ENCODE measurements around the gene ITPRID1. TPM values are rescaled to one million over a fixed set of nuclear protein-coding genes. Genes with fewer than 3 reads are reported as not detected.

Gene ITPRID1
- total RNA-seq, 1 experiment from 2014 or later: not detected

DNA sequence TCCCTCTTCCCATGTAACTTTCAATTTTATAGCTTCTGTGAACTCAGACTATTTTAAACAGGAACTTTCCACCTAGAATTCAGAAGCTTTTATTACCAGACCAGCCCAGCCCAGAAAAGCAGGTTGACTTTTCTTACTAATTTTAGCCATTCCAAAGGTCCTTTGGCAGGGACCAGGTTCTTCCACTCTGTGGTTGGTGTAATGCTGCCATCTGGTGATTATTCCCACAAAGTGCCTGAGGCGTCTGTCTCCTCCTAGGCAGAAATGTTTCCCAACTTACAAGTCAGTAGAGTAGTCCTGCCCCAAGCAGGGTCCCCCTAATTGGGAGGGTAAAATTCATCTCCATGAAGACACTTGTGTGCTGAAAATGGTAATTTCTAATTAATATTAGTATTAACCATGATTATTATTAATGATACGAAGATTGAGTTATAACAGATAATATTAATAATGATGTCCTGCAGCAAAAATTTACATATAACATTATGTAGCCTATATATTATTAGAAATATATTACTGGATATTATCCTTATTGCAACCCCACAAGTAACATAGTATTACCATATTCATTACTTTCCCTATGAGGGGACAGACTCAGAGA, 120.1 kb downstream of the ITPRID1 start:
- DNase-seq (ENCODE audit: low spot score): peak; percentile 75

DNA sequence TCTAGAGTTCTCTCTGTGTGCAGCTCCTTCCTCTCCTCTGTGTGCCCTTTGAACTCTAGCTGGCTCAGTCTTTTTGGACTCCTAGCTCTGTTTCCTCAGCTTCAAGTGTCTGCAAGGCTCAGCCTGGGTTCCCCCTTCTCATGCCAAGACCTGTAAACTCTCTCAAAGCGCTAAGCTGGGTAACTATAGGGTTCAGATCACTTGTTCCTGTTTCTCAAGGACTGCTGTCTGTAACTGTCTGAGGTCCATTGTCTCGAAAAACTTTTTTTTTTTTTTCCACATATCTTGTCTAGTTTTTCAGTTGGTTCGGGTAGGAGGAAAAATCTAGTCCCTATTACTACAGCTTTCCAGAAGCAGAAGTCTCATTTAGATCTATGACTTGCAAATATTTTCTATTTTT, 126.5 kb downstream of the ITPRID1 start:
- DNase-seq (ENCODE audit: low spot score): no peak

DNA sequence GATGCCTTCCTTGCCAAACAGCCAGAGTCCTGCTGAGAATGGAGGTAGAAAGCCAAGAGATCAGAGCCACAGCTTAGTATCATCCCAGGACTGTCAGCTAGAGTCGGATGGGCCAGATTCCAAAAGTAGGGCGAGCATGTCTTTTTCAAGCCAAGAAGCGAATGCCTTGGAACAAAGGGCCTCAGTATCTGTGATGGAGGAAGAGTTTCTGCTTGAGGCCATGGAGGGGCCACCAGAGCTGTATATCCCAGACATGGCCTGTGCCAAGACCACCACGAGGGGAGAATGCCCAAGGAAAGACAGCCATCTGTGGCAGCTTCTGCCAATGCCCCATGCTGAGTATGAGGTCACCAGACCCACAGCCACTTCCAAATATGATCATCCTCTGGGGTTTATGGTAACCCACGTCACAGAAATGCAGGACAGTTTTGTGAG, 128.8 kb downstream of the ITPRID1 start:
- DNase-seq (ENCODE audit: low spot score): no peak

DNA sequence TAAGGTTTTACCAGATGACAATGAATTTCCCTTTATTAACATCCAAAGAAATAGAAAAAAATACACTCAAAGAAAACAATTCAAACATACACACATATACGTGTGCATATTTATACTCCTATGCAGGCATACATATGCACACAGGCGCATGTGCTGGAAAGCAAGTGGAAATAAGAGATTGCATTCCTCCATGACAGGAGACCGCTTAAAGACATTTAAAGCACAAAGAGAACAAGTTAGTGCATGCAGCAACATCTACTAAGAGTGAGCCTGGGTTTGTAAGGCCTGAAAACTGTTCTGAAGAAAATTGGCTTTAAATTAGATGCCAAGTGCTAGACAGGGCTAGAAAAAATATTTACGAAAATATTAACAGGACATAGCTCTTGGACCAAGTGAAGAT, 133.1 kb downstream of the ITPRID1 start:
- no peak for DNase-seq (ENCODE audit: low spot score)

DNA sequence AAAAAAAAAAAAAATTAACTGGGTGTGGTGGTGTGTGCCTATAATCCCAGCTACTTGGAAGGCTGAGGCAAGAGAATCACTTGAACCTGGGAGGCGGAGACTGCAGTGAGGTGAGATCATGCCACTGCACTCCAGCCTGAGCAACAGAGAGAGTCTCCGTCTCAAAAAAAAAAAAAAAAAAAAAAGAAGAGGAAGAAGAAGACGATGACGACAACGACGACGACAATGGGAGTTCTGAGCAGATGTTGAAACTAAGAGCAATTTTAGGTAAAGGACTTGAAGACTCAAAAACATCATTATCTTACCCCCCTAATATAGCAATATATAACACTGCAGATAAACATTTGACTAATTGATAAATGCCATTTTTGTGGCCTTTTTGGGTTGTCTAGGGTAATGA, 133.6 kb downstream of the ITPRID1 start:
- no peak for DNase-seq (ENCODE audit: low spot score)

DNA sequence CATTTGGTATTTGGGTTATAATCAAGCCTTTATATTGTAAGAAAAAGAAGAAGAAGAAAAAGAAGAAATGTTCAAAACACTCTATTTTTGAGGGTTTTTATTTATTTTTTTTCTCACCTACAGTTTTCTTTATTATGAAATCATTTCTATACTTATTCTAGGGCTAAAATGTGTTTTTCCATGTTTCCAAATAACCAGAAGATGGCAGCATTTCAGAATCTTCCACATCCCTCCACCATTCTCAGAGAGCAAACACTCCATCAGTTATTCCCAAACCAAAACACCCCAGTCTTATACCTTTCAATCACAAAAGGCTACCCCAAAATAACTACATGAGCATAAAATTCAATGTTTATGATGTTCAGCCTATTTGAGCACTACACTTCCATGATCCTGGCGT, 134.4 kb downstream of the ITPRID1 start:
- no peak for DNase-seq (ENCODE audit: low spot score)

DNA sequence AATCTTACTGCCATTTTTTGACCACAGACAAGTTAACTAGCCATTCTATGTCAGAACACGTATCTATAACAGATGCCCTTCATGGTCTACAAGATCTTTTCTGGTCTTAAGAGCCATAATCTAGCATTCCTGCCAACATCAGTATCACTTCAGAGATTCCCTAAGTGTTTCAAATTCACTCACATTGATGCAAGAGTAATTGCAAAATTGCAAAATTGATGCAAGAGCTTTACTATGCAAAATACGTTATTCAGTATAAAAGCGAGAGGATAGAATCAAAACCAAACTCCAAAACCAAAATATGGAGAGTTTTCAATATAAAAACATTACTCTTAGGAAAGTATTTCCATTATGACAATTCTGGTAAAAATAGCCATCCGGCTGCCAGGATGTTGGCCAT, 135.0 kb downstream of the ITPRID1 start:
- DNase-seq (ENCODE audit: low spot score): no peak

DNA sequence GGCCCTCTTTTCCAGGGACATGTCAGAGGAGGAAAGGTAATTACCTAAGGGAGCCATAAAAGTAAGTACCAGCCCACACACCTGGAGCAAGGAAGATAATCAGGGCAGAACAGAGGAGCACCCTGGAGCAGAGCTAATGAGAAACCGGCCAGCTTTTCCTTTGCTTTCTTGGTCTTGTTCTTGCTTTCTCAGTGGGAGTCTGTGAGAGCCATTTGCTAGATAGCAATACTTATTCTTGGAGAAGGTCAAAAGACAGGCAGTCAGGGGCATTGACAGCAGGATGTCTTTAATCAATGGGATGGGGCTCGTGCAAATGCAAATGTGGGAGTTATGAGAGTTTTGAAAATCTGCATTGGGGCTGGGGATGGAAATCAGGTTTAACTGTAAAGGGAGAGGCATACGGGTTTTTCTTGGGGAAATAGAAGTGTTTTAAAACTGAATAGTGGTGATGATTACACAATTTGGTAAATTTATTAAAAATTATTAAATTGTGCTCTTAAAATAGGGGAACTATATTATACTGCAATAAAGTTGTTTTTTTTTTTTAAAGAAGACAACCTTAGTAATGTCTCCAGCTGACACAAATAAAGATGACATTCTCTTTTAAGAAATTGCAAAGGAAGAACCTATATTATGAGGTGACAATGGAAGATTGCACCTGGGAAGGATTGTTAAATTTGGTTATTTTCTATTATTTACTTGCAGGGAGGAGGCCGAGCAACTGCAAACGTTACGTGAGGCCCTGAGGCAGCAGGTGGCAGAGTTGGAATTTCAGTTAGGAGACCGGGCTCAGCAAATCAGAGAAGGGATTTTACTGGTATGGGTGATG, 137.6 kb downstream of the ITPRID1 start:
- DNase-seq (ENCODE audit: low spot score): no peak

DNA sequence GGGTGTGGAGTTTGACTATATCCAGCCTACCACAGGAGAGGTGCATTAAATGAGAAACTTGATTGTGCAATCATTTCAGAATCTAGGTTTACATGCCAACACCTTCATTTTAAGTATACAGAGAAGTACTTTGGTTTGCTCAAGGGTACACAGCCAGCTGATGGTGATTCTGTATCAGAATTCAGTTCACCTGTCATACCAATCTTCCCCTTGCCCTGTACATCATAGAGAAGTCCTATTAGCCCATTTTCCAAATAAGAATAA, 138.1 kb downstream of the ITPRID1 start:
- DNase-seq (ENCODE audit: low spot score): no peak

DNA sequence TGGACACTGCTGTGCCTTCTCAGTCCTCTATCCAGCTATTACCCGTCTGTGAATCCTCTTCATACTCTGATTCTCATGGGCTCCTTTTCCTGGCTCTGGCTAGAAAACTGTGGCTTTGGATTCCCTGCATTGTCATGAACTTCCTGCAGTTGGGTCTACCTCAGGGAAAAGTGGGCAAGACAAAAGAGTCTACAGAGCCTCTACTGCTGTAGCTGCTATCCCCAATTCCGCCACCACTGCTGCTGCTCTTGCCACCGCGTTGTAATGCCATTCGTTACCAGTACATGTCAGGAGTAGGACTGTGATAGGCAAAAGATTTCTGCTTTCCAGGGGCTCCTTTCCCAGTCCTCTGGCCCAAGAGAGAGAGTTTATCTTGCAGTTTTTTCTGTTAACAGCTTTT, 149.2 kb downstream of the ITPRID1 start:
- DNase-seq (ENCODE audit: low spot score): no peak

DNA sequence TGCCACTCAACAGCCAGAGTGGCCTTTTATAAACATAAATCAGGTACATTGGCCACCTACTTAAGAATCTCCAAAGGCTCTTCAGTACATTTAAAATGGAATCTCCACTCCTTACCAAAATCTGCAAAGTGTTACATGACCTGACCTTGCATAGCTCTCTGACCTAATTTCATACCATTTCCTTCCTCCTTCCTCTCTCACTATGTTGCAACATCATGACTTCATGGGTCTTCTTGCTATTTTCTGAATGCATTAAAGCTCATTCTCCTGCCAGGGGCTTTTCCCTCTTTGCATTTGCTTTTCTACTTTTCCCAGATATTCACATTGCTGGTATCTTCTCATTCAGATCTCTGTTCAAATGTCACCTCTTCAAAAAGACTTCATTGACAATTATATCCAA, 151.0 kb downstream of the ITPRID1 start:
- DNase-seq (ENCODE audit: low spot score): no peak

DNA sequence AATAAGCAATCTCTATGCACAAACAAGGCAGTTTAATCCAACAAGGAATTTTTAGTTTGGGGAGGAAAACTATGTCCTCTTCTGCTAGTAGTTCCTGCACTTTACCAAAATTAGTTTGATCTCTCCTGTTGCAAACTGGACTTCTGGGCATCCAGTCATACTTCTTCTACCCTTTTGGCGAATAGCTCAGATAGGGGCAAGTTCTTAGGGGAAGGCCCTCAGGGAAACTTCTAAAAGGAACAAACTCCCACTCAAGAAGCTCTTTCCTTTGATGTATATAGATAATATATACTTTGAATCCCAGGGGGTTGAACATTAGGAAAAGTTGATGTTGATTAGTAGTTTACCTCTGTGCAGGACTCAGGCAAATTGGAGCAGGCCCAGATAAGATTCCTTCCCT, 151.7 kb downstream of the ITPRID1 start:
- no peak for DNase-seq (ENCODE audit: low spot score)

DNA sequence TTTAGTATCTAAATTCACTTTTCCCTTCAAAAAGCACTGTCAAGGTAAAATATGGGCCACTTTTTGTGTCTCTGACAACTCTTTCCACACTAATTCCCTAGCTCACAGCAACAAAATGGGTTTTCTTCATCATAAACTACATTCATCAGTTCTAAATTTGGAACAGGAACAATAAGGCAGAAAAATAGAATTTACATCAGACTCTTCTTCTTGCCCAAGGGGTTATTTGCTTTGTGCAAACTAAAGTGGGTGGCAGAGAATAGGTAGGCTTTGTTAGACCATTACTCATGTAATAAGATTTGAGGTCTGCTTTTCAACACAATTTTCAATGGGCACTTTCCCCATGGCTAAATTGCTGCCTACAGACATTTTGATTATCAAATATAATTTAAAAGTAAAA, 155.6 kb downstream of the ITPRID1 start:
- DNase-seq (ENCODE audit: low spot score): no peak

DNA sequence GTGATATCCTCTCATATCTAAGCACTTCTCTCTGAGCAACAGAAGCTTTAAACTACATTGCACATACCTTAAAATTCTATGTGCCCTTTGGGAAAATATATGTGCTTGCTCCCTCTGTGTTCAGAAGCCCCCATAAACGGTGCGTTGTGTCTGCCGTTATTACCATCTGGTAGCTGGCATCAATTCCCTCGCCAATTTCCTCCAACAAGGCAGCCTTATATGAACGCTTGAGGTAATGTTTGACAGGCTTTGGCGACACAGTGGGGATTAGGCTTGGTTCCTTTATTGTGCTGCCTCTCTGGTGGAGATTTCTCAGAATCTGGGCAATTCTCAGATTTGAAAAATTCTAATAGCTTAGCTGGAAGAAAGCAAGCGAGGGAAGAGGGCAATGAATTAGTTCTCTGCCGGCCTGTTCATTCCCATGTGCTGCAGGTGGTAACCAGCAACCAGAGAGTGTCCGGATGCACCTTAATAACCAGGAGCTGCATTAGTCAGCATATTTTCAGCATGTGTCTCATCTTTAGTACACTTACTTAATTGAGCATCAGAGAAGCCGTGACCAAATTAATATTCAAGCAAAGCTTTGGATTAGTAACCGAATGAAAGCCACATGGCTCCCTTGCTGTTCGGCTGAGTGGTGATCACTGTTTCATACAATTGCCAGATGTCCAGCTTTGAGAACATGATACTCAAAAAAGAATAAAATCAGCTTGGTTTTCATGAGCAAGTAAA, 165.8 kb downstream of the ITPRID1 start:
- no peak for DNase-seq (ENCODE audit: low spot score)

DNA sequence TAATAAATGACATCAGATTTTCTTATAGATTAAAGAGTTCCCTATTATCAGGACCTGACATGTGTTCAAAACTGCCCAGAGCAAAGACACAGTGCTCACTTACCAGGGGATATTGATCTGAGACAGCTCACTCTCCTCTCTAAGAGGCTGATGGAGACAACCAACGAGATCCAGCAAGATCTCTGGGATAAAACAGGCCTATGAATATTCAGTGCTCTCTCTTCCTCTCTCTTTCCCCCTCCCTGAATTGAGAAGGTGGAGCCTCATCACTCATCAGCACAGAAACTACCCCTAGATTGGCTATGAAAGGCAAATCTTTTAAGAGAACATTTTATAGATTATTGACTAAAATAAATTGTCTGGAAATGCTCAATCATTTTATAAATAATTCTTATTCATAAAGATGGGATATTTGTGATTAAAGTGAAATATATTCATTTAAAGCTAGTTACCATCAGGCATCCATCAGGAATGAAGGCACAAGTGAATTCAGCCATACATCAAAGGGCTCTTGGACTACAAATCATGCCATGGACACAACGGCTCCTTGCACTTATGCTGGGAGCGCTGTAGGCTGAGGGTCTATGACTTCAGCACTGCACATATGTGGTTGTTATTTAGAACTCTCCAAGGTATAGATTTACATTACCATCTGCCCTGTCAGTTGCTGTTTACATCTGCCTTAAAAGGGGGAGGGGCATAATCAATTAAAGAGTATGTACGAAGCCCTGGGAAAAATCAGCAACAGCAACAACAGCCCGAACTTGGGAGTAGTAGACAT, 169.7 kb downstream of the ITPRID1 start:
- no peak for DNase-seq (ENCODE audit: low spot score)

DNA sequence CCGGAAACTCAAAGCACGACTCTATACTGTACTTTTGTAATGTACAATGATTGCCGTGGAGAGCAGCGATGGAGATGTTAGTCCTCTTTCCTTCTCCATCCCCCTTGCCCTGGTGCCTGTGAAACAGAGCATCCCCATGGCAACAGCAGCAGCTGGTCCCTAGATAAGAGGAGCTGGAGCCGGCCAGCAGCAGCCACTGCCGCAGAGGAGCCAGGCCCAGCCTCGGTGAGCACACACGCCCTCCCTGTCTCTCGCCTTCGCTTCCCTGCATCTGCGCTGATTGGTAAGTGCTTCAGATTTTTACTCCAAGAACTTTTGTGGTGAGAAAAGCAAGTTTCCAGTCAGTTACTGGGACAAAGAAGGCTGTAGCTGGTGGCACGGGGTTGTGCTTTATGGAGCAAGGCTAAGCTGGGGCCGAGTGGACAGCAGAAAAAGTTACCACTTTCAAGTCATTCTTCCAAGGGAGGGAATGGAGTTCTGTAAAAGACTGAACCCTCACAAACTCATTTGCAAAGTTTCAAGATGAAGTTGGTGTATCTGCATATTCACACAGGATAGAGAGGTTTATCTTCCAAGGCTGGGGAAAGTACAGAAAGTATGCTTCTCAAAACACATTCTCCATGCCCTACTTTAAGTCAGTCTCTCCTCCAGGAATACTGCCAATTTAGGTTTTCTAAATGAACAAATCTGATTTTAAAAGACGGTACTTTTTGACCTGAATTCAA, 173.3 kb downstream of the ITPRID1 start, which contains the start of gene PPP1R17:
Gene PPP1R17, plus strand, starts transcription at position 192 of the 725 bp plus-strand sequence. CDS start 5,227 bp downstream, outside the sequence.
- DNase-seq (ENCODE audit: low spot score): no peak

DNA sequence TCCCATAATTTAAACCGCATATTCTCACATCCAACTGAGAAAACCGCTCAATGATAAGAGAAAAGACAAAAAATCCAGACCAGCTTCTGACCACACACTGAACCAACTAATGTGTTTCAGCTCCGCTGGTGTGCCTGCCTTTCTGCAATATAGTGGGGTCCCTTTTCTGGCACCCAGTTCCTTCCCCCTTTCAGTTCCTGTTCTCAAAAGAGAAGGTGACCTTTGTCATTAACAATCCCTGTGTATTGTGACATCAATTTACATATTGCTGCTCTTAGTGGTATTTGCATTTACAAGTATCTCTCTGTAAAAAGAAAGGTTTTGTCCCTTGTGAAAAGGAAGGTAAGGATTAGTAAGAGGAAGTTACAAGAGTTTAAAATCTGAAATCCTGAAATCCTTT, 174.5 kb downstream of the ITPRID1 start:
- DNase-seq (ENCODE audit: low spot score): no peak

DNA sequence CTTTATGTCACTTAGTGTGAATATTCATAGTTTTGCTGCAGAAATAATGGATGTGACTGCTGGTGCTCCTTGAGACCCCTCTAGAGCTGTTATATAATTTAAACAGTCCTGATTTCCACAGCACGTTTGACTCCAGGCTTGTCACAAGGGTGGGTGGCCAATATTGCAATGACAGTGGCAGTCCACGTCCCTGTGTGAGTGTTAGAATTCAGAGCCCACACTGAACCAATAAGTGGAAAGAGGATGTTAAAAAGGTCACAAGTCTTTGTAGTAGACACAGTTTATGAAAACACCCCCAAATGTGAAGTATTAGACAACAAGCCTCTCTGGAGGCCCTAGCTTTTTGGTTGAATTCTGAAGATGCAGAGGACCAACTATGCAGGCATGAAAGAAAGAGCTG, 175.1 kb downstream of the ITPRID1 start:
- DNase-seq (ENCODE audit: low spot score): no peak

DNA sequence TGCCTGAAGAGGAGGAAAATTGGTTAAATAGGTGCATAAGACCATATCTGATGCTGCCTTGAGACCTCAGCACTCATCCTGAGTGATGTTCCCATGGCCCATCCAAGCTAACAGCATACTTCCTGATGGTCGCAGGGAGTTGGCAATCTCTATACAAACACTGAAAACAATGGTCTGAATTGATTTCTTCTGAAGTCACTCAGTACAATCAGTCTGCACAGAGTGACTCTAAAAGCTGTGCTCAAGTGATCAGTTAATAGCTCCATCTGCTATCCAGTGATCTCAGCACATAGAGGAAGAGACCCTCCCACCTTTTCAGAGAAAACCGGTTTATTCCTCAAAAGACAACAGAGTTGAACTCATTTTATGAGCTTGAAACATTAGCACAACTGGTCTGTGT, 177.0 kb downstream of the ITPRID1 start:
- no peak for DNase-seq (ENCODE audit: low spot score)

DNA sequence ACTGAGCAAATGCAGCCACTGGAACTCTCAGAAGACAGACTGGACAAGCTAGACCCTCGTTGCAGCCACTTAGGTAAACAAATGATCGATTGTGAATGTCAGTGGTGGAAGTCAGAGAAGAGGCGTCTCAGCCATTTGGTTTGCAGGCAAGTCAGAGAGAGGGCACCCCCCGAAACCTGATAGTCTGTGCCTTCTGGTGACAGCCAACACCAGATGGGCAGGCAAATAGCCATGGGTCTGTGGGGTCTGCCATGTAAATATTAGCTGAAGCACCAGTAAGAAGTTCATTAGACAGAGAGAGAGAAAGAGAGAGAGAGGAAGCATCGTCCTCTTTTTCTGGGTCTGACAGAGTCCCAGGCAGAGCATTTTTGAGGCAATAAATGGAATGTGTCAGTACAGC, 178.6 kb downstream of the ITPRID1 start:
- no peak for DNase-seq (ENCODE audit: low spot score)

DNA sequence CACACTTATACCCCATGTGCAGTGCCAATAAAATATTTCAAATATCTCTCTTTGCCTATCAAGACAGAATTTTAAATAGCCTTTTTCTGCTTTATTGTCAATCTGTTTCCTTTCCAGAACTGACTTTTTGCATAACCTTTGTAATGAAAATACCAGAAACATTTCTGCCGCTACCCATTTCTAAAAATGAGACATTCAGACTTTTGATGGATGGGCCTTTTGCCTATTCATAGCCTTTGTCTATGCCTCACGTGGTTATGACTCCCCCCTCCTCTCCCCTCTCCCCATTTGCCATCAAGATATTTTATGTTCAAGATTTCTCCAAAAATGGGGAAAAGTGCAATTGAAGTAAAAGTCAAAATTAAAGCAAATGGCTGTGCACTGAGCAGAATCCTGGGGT, 179.0 kb downstream of the ITPRID1 start:
- DNase-seq (ENCODE audit: low spot score): no peak
